Myocyte (in vitro differentiated cells): ENCODE measurements around the gene STARD8. TPM values are rescaled to one million over a fixed set of nuclear protein-coding genes. Genes with fewer than 3 reads are reported as not detected.
A peak's percentile ranks its signal among the peaks of the same experiment; 100 is the strongest.
"Not testable (repeated sequence)": the region's sequence is repeated elsewhere in the genome, so short reads cannot be mapped to it uniquely, and the experiment has no call there.

Source experiments
- DNase-seq: peaks from one replicate; pipeline ENCODE4 v3.0.0-alpha.2; 2012; ENCODE audit warnings: low read depth
- total RNA-seq: library from RNA; depleted of rRNA; stranded (reverse); fragments of >200 nt; gene quantifications from 2 replicates; pipeline ENCODE4 v1.2.3, GENCODE V29; 2014

The STARD8 gene
- total RNA-seq, 1 donor from 2014 or later = 3.3 TPM

DNA sequence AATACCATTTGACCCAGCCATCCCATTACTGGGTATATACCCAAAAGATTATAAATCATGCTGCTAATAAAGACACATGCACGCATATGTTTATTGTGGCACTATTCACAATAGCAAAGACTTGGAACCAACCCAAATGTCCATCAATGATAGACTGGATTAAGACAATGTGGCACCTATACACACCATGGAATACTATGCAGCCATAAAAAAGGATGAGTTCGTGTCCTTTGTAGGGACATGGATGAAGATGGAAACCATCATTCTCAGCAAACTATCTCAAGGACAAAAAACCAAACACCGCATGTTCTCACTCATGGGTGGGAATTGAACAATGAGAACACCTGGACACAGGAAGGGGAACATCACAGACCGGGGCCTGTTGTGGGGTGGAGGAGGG, 9.0 kb downstream of the STARD8 start:
- DNase-seq = not testable (repeated sequence)

DNA sequence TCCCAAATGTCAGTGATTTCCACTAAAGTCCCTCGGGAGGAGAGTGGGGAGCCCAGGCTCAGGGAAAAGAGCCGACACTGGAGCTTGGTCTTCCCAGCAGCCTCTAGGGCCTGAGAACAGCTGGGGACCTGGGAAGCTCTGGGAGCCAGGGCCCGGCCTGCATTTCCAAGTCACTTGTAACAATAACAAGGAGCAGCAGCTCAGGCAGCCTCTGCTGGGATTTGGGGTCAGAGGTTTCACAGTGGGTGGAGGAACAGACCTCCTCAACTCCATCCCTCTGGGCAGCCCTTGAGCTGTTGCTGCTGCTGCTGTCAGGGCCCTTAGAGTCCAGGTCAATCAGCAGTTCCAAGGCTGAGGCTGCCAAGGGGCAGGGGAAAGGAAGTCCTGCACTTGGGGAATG, 11.1 kb downstream of the STARD8 start:
- peak; percentile 56 for DNase-seq

DNA sequence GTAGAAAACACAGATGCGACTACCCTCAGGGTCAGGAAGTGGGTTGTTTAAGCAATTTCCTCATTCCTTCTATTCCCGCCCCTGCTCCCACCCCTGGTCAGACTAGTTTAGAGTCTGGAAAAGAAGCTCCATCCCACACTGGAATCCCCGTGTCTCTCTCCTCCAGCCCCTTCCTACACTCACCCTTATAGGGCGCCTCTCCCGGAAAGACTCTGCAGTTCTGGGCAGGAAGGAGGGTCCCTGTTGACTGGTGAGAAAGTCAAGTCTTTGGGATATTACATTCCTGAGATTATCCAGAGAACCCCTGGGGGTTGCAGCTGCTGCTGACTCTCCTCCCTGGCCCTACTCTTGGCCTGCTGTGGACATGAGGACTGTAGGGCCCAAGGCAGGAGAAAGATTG, 11.9 kb downstream of the STARD8 start:
- peak; percentile 24 for DNase-seq

DNA sequence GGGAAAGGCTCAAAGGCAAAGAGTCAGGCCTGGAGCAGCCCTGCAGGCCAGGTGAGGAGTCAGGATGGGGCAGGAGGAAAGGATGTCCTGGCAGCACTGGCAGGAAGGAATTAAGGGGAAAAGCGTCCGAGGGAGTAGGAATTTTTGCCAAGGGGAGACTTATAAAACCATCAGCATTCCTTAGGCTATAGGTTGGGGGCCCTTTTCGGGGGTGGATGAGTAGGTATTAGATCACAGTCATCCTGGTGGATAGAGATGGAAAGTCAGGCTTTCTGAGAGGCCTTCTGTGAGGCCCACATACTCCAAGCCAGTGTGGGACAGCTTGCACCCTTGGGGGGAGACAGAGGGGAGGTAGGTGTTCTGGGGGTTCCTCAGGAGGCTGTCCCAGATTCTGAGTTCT, 12.3 kb downstream of the STARD8 start:
- DNase-seq = no peak

DNA sequence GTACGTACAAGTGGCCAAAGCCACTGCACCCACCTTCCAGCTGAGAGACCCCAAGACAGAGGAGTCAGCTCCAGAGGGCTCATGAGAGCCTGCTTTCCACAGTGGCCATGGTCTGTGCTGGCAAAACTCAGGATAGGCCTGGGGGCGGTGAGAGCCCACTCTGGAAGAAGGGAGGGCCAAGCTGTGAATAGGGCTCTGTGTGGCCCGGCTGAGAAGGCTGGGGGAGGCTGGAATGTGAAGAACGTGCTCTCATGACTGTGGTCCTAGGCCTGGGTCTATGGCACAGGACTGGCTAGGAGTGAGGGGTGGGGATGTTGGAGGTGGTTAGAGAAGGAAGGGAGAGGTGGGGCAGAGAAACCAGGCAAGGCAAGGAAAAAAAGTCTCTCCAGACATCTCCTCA, 13.3 kb downstream of the STARD8 start:
- DNase-seq = no peak

DNA sequence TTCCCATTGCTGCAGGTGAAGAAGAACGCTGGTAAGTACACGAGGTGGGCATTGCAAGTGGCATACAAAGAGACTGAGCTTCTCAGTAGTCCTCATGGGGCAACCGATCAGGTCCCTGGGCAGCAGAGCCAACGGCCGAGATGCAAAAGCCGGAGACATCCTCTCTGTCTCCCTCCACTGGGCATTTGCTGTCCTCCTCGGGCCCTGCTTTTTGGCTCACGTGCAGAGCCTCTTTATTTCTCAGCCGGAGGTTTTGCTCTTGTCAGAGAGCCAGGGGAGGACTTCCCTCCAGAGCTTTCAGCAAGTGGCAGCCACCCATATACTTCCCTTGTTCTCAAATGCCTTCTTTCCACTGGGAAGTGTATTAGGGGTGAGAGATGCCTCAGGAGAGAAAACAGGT, 18.0 kb downstream of the STARD8 start:
- DNase-seq = no peak

DNA sequence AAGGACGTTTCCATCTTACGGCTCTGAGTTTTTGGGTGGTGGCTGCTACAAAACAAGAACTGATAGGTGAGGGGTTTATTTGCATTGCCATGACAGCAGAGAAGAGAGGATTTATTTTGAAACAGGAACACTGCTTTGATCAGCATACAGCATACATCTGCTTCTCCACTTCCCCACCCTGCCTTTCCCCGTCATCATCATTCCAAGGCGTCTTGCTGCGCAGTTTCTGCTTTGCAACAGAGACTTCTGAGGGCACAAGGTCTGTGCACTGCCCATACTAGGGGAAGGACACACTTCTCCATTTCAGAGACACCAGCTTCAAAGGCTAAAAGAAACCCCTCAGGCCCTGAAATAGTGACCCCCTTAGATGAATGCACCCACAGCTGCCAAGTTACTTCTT, 19.1 kb downstream of the STARD8 start:
- DNase-seq = no peak

DNA sequence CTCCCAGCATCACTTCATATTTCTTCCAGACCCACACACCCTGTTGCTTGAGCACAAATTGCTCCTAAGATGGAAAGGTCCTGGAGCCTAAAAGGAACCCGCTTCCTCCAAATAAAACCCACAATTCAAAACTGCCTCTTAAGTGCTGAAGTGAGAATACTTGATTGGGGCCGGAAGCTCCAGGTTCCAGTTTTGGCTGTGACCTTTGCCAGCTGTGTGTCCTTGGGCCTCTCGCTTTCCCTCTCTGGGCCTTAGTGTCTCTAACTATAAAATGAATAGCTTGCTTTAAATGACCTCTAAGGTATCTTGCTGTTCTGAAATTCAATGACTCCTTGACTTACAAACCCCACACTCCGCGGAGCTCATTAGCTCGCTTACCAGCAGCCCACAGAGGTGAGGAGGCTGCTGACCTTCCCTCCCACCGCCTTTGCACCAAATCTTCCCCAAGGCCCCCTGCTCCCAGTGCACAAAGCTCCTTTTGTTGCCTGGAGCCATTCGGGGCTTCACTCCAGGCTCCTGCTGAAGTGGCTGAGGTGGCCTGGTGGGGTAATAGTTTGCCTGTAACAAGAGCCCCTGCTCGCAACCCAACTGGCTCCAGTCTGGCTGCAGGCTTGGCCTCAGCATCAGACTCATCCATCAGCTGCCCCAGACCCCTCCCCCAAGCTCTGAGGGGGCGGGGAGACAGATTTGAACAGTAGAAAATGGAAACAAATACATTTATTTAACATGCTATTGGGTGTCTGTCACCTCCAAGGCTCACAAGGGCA, 21.8 kb downstream of the STARD8 start:
- DNase-seq = no peak

DNA sequence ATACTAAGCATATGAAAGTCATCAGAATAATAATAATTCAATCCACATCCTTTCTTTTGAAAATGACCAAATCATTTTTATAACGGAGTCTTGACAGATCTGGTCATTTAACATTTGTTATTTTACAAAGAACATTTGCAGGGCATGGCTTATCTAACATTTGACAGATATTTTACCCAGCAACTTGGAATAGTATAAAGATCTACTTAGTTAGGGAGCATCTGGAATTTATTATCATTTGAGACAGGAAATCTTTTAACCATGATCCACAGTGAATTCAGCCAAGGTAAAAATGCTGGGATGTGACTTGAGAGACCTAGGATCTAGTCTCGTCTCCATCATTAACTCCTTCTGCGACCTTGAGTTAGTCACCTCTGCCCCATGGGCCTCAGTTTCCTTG, 22.4 kb downstream of the STARD8 start:
- DNase-seq = no peak

DNA sequence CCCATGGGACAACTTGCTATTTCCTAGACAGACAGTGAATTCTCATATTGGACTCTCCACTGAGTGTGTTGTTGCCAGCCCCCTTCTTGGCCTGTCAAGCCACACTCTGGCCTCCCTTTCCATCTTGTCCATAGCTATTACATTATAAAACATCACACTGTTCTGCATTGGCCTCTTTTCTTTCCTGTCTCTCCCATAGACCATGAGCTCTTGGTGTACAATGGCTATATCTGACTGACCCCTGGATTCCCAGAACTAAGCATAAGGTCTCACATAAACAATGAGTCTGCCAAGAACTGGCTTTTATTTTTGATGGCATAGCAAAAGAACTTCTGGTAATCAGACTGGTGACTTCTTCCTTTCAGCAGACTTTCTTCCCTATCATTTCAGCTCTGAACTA, 23.8 kb downstream of the STARD8 start:
- no peak for DNase-seq

DNA sequence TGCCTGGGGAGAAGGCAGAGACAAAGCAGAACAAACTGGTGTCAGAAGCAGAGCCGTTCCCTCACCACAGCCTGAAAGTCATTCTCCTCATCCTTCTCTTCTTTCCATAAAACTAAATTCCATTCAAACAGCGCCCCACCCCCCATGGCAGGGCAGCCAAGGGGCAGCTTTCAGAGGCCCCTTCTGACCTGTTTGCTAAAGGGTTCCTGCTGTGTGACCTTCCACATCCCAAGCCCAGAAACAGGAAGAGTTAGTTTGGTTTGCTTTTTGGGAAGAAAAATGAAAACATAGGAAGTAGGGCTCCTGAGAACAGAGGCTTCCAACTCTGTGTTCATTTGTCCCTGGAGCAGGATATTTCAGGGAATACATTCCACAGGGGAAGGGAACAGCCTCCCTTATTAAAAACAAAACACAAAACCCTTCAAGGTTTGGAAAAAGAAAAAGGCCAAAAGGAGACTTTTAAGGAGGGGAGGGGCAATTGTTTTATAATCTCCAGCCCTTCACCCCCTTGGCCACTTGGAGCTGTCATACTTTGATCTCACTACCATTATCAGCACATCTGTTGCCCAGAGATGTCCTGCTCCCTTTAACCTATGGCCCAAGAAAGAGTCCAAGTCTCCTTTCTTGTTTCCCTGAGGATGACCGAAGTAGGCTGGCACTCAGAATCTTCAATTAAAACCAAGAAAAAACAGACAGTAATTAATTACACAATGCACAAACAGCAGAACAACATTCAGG, 25.3 kb downstream of the STARD8 start:
- DNase-seq = no peak

DNA sequence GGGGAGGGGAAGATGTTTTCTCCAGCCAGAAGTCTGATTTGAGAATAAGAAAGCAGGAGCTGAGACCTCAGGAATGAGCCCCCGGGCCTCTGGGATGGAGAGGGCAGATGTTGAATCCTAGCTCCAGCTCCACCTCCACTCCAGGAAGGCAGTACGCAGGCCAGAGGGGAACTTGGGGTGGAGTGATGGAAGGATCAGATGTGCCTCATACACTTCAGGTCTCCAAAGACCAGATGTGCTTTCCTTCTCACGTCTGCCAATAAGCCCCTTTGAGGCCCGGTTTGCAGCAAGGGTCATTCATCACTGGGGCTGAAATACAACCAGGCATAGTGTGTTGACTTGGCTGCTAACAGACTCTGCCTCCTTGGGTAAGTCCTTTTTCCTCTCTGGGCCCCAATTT, 28.1 kb downstream of the STARD8 start:
- no peak for DNase-seq

DNA sequence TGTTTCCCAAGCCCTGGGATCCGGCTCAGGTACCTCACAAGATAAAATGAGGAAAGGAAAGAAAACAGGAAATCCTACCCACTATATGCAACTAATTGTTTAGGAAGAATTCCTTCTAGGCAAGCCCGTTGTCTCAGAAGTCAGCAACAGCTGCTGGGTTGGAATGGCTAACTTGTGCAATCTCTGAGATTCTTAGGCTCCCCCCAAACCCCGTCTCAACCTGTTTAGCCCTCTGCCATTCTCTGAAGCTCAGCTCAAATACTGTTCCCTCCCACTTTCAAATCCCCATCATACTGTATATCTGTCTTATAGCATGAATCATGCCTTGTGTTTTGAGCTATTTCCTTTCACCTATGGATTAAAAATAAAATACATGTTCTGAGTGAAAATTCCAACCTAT, 28.9 kb downstream of the STARD8 start:
- peak; percentile 19 for DNase-seq

DNA sequence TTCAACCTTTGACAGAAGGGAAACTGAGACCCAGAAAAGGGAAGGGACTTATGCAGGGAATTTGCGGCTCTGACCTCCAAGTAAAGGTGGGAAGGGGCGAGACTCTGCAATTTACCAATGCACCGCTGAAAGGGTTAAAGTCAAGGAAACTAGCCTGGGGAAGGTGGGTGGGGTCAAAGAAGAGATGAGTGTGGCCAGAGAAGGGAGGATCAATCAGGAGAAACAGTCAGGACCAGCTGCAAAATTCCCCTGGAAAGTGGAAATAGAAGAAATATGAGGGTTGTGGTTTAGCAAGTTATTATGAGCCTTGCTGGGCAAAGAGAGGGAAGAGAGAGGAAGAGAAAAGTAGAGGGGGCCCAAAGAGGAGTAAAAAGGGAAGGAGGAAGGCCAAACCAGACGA, 30.5 kb downstream of the STARD8 start:
- peak; percentile 20 for DNase-seq

DNA sequence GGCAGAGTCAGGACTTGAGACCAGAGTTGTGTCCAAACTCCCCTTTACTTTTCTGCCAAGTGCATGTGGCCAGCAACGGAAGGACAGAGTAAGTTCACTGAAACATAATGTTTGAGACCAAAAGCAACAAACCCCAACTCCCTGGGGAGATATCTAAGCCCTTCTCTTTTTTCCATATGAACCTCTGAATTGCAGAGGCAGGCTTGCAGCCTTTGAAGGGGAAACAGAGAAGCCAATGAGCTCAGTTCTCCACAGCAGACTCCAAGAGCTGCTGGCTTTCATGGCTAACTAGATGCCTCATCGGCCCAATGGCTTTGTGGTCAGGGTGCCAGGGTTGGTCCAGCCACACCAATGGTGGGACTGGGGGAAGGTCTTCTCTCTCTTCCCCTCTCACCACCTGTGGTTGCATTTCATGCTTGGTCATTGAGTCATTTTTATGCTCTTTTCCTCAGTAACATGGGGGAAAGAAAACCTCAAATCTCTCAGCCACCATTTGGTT, 34.0 kb downstream of the STARD8 start:
- DNase-seq = peak; percentile 83

DNA sequence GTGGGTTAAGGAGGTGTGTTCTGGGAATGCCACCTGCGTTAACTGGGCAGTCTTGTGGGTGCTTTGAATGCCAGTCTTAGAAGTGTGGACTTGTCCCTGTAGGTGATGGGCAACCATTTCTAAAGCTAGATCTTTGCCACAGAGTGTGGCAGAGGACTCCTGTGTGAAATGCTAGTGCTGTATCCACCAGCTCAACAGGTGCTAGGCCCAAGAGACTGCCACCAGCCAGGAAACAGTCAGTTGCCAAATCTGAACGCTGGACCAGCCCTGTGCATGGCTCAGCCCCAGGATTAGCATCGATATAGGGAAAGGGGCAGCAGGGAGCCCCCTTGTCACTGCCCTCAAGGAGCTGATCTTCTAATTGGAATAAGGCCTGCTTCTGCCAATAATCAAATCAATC, 35.3 kb downstream of the STARD8 start:
- no peak for DNase-seq

DNA sequence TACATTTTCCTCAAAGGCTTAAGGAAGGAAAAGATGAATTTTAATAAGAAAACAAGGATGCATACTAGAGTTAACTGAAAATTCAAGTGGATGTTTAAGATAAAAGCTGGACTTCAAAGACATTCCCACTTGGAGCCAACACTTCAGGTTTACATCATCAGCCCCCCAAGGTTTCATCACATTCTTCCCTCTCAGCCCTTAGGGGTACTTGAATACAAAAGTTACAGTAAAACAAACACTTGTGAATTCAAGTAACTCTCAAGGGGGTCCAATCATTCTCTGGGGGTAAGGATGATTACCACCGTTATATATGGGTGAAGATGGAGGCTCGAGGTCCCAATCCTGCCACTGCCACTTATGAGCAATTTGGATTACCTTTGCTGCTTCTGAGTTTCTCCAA, 36.1 kb downstream of the STARD8 start:
- no peak for DNase-seq

DNA sequence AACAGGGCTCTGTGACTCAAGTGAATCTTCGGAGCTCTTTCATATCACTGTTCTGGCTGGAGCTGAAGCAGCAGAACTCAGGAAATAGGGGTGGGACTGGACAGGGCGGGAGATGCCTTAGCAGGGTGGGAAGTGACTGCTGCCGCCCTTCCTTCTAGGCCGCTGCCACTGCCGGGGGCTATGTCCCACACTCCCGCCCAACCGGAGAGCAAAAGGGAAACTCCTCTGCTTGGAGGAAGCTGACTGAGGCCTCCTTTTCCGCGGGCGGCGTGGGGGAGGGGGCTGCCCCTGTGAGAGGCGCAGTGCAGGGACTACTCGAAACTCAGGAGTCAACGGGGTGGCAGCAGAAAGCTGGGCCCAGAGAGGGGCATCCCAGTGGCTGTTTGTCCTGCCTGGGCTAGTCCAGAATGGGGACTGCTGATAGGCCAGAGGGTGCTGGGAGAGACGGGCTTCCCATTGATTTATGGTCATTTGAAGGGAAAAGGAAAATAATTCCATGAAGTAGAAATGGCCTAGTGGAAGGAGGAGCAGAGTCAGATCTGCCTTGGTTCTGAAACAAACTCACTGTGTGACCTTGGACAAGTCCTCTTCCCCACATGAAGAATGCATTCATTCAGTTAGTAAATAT, 36.9 kb downstream of the STARD8 start:
- DNase-seq = no peak

DNA sequence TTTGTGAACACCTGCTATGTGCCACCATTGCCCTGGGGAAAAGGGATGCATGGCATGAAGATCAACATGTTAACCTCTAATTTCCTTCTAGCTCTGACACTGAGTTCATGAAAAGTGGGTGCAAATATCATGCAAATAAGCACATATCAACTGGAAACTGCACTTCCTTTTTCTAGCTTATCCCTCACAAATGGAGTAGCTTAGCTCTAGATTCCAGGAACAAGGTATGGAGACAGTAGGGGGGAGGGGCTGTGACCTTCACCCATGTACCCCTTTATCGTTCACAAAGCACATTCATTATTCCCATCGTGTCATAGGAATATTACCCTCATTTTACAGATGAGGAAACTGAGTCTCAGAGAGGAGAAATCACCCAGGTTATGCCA, 37.4 kb downstream of the STARD8 start:
- DNase-seq = no peak

DNA sequence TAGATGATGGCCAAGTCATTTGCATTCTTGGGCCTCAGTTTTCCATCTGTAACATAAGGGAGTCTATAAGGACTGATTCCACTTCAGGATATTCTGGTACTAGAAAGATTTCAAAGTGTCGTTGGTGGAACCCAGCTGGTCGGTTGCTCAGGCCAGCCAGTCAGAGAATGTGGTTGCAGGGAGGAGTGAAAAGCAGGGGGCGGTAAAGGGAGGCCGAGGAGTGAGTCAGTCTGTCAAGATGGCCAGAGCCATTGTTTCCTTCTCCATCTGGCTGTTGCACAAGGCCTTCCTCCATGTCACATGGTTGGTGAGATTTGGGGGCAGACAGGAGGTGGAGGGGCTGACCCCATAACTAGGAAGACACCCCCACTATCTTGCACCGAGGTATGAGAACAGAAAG, 38.2 kb downstream of the STARD8 start:
- DNase-seq = peak; percentile 10

DNA sequence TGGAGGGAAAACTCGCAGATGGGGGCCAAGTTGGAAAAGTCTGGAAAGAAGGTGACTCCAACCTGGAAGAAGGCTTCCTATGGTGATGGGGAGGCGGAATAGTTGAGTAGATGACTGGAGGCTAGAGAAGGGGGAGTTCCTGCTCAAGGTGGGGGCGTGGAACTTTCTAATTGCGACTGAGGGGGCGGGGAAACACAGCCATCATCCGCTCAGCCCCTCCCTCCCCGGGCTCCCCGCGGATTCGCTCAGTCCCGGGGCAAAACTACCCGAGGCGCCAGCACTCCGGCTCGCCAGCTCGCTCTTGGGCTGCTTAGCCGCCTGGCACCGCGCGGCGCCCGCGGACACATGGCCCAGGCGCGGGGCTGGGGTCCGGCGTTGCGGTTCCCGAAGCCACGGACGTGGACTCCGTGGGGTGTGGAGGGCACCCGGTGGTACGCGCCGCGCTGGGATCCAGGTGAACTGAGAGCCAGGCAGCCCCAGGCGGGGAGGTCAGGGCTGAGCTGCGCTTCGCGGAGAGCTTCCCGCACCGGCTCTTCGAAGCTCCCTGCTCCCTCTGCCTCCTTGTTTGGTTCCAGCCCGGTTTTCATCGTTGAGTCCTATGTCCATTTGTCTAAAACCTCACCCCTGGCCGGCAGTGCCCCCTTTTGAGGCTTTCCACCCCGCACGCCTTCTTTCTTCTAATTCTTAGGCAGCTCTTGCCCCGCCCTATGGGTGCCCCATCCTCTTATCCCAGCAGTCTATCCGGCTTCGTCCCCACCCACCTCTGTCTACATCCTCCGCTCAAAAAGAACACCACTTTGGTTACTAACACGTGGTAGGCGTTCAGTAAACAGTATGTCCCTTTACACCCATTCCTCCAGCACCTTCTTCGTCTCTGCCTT, 38.9 kb downstream of the STARD8 start:
- DNase-seq = no peak
